Liver (tissue), 9 donors: Measurements from ENCODE around the gene TMEM17. TPM values are rescaled to one million over a fixed set of nuclear protein-coding genes. Genes with fewer than 3 reads are reported as not detected.

ENCODE experiments used
- DNase-seq: peaks from one replicate; pipeline ENCODE4 v3.0.0-alpha.2; 2017; ENCODE audit warnings: low spot score
- H3K27ac ChIP-seq, 2 donors: one replicate each; pipeline ENCODE4 v1.7.0; 2013; ENCODE audit warnings: inconsistent platforms in 2 of 2, low read length in 2 of 2, control low read depth in 1 of 2, low read depth in 1 of 2, mild to moderate bottlenecking in 1 of 2
- H3K27me3 ChIP-seq, 4 donors: one replicate each; pipeline versions ENCODE4 v1.6.1 to v1.7.0; 2013; ENCODE audit warnings: low read length in 3 of 4, inconsistent platforms in 1 of 4, mild to moderate bottlenecking in 1 of 4, moderate library complexity in 1 of 4; ENCODE audit not compliant: control insufficient read depth in 4 of 4, insufficient read depth in 4 of 4
- H3K36me3 ChIP-seq, 4 donors: one replicate each; pipeline versions ENCODE4 v1.6.1 to v1.7.0; 2013; ENCODE audit warnings: low read length in 3 of 4, mild to moderate bottlenecking in 3 of 4, low read depth in 1 of 4, moderate library complexity in 1 of 4; ENCODE audit not compliant: control insufficient read depth in 4 of 4, insufficient read depth in 3 of 4
- H3K4me1 ChIP-seq, 4 donors: one replicate each; pipeline versions ENCODE4 v1.6.1 to v1.7.0; 2013; ENCODE audit warnings: low read length in 3 of 4, mild to moderate bottlenecking in 3 of 4, moderate library complexity in 1 of 4; ENCODE audit not compliant: control insufficient read depth in 4 of 4, insufficient read depth in 4 of 4
- H3K4me3 ChIP-seq, 3 donors: one replicate each; pipeline versions ENCODE4 v1.6.1 to v1.7.0; 2013; ENCODE audit warnings: low read length in 3 of 3, control low read depth in 1 of 3, low read depth in 1 of 3, mild to moderate bottlenecking in 1 of 3
- H3K9ac ChIP-seq, 2 donors: one replicate each; pipeline ENCODE4 v1.7.0; 2013; ENCODE audit warnings: low read length in 2 of 2, mild to moderate bottlenecking in 2 of 2, moderate library complexity in 2 of 2, control low read depth in 1 of 2, low read depth in 1 of 2
- H3K9me3 ChIP-seq, 4 donors: one replicate each; pipeline versions ENCODE4 v1.6.1 to v1.7.0; 2013; ENCODE audit warnings: low read length in 3 of 4; ENCODE audit not compliant: control insufficient read depth in 4 of 4
- ATF3 ChIP-seq: IDR thresholded peaks from 2 replicates; pipeline ENCODE4 v1.6.1; 2016; ENCODE audit warnings: antibody characterized with exemption
- EGR1 ChIP-seq, 2 donors: IDR thresholded peaks; 2 replicates each; pipeline ENCODE4 v1.6.1; 2016 to 2018; ENCODE audit warnings: antibody characterized with exemption in 2 of 2, low read depth in 2 of 2
- FOXA1 ChIP-seq: IDR thresholded peaks from 2 replicates; pipeline ENCODE4 v1.6.1; 2016; ENCODE audit warnings: antibody characterized with exemption
- FOXA2 ChIP-seq: IDR thresholded peaks from 2 replicates; pipeline ENCODE4 v1.6.1; 2016; ENCODE audit warnings: antibody characterized with exemption
- GABPA ChIP-seq, 2 donors: IDR thresholded peaks in 1 of 2; conservative IDR thresholded peaks in 1 of 2; 2 replicates each; pipeline ENCODE4 v1.6.1; 2016; ENCODE audit warnings: antibody characterized with exemption in 2 of 2, mild to moderate bottlenecking in 1 of 2, moderate library complexity in 1 of 2
- HNF4A ChIP-seq, 2 donors: conservative IDR thresholded peaks; 2 replicates each; pipeline ENCODE4 v1.6.1; 2016; ENCODE audit warnings: antibody characterized with exemption in 2 of 2, mild to moderate bottlenecking in 2 of 2
- HNF4G ChIP-seq: IDR thresholded peaks from 2 replicates; pipeline ENCODE4 v1.6.1; 2016; ENCODE audit warnings: antibody characterized with exemption
- JUND ChIP-seq, 2 donors: IDR thresholded peaks; 2 replicates each; pipeline ENCODE4 v1.6.1; 2016; ENCODE audit warnings: antibody characterized with exemption in 2 of 2
- MAX ChIP-seq: IDR thresholded peaks from 2 replicates; pipeline ENCODE4 v1.6.1; 2016; ENCODE audit warnings: antibody characterized with exemption
- RAD21 ChIP-seq, 2 donors: IDR thresholded peaks; 2 replicates each; pipeline ENCODE4 v1.6.1; 2016; ENCODE audit warnings: antibody characterized with exemption in 2 of 2, mild to moderate bottlenecking in 2 of 2
- RXRA ChIP-seq, 2 donors: IDR thresholded peaks; 2 replicates each; pipeline ENCODE4 v1.6.1; 2017 to 2018; ENCODE audit warnings: antibody characterized with exemption in 2 of 2, mild to moderate bottlenecking in 1 of 2
- SP1 ChIP-seq: IDR thresholded peaks from 2 replicates; pipeline ENCODE4 v1.6.1; 2018; ENCODE audit warnings: antibody characterized with exemption, mild to moderate bottlenecking
- TAF1 ChIP-seq: conservative IDR thresholded peaks from 2 replicates; pipeline ENCODE4 v1.6.1; 2016; ENCODE audit warnings: antibody characterized with exemption, mild to moderate bottlenecking
- YY1 ChIP-seq: IDR thresholded peaks from 2 replicates; pipeline ENCODE4 v1.6.1; 2016; ENCODE audit warnings: antibody characterized with exemption, mild to moderate bottlenecking
- WGBS: extraction: QIAGEN DNeasy Blood & Tissue Kit; methylation state at CpG from one replicate; pipeline ENCODE4 v1.1.7; 2013; 5-methylcytosine and 5-hydroxymethylcytosine counted together
- polyA plus RNA-seq, 2 donors: library from polyadenylated mRNA; stranded (reverse) in 1 of 2; unstranded in 1 of 2; fragments of 200-250 nt in 1 of 2; fragments of >200 nt in 1 of 2; fragmentation: Nextera tagmentation in 1 of 2; extraction: Ambion mirVana in 1 of 2; gene quantifications; one replicate each; pipeline versions ENCODE4 v1.2.1 to v1.2.3, GENCODE V29; 2013 to 2015
- total RNA-seq, 2 donors: library from RNA; depleted of rRNA; stranded (reverse); fragments of >200 nt; gene quantifications; one replicate each; pipeline ENCODE4 v1.2.3, GENCODE V29; 2014
- TF ChIP-seq, protein P1 (sequence below): IDR thresholded peaks from 2 replicates; pipeline ENCODE4 v1.6.1; 2016; ENCODE audit warnings: antibody characterized with exemption, mild to moderate bottlenecking
- TF ChIP-seq, protein P2 (sequence below): fragments of 150-350 bp; IDR thresholded peaks from 2 replicates; pipeline ENCODE4 v1.5.1; 2017; ENCODE audit warnings: improper control_type of control experiment, low read depth, low read length; ENCODE audit not compliant: missing input control
- donor health status: healthy.
- donor health status: healthy.
- donor health status: healthy.
- donor health status: healthy.
- donor health status: healthy.

TMEM17 gene
- total and polyA plus RNA-seq, 4 donors, result 0.70 to 1.9 (median 1.2) TPM

GRCh38 chr2:62529758-62530157 lies 23.8 kb upstream of the TMEM17 start:
- DNase-seq, result no peak
- Histone ChIP-seq H3K27me3 (no peaks in the 10 kb centered on the region), H3K36me3 (no peaks in the 10 kb centered on the region), H3K4me3 (no peak overlapping the region), H3K9me3 (peaks cover 0 to 1% (median 0%) of the 10 kb centered on the region in 4 donors), H3K27ac (no peak overlapping the region), H3K9ac (no peak overlapping the region), H3K4me1 (peaks cover 3 to 8% (median 5%) of the 10 kb centered on the region in 4 donors)
- TF ChIP-seq SP1 (no peak), FOXA2 (no peak), JUND (IDR thresholded peaks at IDR 0.05) (no peak)

DNA sequence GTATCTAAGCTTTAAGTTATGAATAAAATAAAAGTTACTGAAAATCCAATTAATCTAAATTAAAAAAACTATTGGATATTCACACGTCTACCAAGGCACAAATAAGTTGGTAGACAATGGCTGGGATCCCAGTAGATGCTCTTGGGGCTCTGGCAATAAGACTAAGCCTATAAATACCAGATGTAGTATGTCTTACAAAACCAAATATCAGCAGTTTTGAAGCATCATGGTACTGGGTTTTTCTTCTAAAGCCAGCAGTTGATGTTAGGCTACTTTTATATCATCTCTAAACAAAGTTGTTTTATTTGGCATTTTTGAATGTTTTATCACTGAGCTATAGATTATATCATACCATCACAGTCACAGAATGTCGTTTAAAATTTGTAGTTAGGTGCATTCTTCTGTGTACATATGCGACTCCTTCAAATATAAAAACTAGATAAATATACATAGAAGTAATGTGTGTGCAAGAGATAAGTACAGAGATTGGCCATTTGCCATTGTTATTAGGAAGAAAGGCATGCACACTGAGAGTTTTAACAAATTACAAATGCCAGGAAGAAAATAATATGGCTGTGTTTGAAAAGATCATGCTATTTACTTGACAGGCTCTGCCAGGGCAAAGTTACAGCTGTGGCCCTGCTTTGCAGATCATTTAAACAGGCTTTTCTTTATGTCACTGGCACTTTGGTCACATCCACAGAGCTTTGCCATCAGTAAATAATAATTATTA lies 21.6 kb upstream of the TMEM17 start:
- no peaks in the 10 kb centered on the region for H3K9me3 ChIP-seq
- H3K9ac ChIP-seq, result no peak overlapping the region
- no peak for DNase-seq
- no peaks in the 10 kb centered on the region for H3K36me3 ChIP-seq
- H3K27ac ChIP-seq, result no peak overlapping the region
- no peak overlapping the region for H3K4me3 ChIP-seq
- H3K4me1 ChIP-seq, result peaks cover 3 to 8% (median 5%) of the 10 kb centered on the region in 4 donors
- no peaks in the 10 kb centered on the region for H3K27me3 ChIP-seq
- WGBS, result 70% methylated on average over 3 of the region's 3 CpGs
- TF ChIP-seq, protein P1, sequence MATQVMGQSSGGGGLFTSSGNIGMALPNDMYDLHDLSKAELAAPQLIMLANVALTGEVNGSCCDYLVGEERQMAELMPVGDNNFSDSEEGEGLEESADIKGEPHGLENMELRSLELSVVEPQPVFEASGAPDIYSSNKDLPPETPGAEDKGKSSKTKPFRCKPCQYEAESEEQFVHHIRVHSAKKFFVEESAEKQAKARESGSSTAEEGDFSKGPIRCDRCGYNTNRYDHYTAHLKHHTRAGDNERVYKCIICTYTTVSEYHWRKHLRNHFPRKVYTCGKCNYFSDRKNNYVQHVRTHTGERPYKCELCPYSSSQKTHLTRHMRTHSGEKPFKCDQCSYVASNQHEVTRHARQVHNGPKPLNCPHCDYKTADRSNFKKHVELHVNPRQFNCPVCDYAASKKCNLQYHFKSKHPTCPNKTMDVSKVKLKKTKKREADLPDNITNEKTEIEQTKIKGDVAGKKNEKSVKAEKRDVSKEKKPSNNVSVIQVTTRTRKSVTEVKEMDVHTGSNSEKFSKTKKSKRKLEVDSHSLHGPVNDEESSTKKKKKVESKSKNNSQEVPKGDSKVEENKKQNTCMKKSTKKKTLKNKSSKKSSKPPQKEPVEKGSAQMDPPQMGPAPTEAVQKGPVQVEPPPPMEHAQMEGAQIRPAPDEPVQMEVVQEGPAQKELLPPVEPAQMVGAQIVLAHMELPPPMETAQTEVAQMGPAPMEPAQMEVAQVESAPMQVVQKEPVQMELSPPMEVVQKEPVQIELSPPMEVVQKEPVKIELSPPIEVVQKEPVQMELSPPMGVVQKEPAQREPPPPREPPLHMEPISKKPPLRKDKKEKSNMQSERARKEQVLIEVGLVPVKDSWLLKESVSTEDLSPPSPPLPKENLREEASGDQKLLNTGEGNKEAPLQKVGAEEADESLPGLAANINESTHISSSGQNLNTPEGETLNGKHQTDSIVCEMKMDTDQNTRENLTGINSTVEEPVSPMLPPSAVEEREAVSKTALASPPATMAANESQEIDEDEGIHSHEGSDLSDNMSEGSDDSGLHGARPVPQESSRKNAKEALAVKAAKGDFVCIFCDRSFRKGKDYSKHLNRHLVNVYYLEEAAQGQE, result no peak
- TF ChIP-seq FOXA1, result no peak
- TF ChIP-seq YY1, result no peak
- TF ChIP-seq RAD21 (IDR thresholded peaks at IDR 0.05), result no peak
- no peak for TF ChIP-seq RXRA (IDR thresholded peaks at IDR 0.05)
- no peak for TF ChIP-seq SP1
- no peak for TF ChIP-seq TAF1
- no peak for TF ChIP-seq JUND (IDR thresholded peaks at IDR 0.05)
- TF ChIP-seq ATF3, result no peak
- TF ChIP-seq EGR1 (IDR thresholded peaks at IDR 0.05; ENCODE audit: low read depth in 2 of 2), result no peak
- no peak for TF ChIP-seq FOXA2
- no peak for TF ChIP-seq HNF4G
- no peak for TF ChIP-seq HNF4A (conservative IDR thresholded peaks at IDR 0.05)
- TF ChIP-seq, protein P2, sequence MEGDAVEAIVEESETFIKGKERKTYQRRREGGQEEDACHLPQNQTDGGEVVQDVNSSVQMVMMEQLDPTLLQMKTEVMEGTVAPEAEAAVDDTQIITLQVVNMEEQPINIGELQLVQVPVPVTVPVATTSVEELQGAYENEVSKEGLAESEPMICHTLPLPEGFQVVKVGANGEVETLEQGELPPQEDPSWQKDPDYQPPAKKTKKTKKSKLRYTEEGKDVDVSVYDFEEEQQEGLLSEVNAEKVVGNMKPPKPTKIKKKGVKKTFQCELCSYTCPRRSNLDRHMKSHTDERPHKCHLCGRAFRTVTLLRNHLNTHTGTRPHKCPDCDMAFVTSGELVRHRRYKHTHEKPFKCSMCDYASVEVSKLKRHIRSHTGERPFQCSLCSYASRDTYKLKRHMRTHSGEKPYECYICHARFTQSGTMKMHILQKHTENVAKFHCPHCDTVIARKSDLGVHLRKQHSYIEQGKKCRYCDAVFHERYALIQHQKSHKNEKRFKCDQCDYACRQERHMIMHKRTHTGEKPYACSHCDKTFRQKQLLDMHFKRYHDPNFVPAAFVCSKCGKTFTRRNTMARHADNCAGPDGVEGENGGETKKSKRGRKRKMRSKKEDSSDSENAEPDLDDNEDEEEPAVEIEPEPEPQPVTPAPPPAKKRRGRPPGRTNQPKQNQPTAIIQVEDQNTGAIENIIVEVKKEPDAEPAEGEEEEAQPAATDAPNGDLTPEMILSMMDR, result no peak
- TF ChIP-seq GABPA (IDR thresholded peaks at IDR 0.05 in 1 of 2, conservative IDR thresholded peaks at IDR 0.05 in 1 of 2), result no peak
- no peak for TF ChIP-seq MAX
